Astrocyte (in vitro differentiated cells and primary cell): ENCODE data around the gene DOCK1.

Source experiments
- EZH2 ChIP-seq: IDR thresholded peaks from 2 replicates; pipeline ENCODE4 v1.6.1; 2012; ENCODE audit warnings: mild to moderate bottlenecking, low read length, inconsistent platforms; ENCODE audit not compliant: insufficient read depth
- TF ChIP-seq, protein P1 (sequence below): IDR thresholded peaks from 2 replicates; pipeline ENCODE4 v1.5.1; 2011; ENCODE audit warnings: low read depth, mild to moderate bottlenecking, inconsistent platforms, low read length, moderate library complexity; ENCODE audit not compliant: insufficient read depth

- TF ChIP-seq, protein P1, sequence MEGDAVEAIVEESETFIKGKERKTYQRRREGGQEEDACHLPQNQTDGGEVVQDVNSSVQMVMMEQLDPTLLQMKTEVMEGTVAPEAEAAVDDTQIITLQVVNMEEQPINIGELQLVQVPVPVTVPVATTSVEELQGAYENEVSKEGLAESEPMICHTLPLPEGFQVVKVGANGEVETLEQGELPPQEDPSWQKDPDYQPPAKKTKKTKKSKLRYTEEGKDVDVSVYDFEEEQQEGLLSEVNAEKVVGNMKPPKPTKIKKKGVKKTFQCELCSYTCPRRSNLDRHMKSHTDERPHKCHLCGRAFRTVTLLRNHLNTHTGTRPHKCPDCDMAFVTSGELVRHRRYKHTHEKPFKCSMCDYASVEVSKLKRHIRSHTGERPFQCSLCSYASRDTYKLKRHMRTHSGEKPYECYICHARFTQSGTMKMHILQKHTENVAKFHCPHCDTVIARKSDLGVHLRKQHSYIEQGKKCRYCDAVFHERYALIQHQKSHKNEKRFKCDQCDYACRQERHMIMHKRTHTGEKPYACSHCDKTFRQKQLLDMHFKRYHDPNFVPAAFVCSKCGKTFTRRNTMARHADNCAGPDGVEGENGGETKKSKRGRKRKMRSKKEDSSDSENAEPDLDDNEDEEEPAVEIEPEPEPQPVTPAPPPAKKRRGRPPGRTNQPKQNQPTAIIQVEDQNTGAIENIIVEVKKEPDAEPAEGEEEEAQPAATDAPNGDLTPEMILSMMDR: no peak
- no peak for TF ChIP-seq EZH2
Measured at GRCh38 chr10:127254276-127254675, 349.0 kb downstream of the DOCK1 start.
